HG03060 (cell line): ENCODE measurements around the gene NRXN3.

Source experiments
- ATAC-seq: cut with Tn5 transposase; IDR thresholded peaks from one replicate; pipeline ENCODE4 v1.9.1; 2021; ENCODE audit warnings: low read depth, moderate number of reproducible peaks; ENCODE audit not compliant: unreplicated experiment

Gene NRXN3

GRCh38 chr14:79534703-79535353 lies 1364.7 kb downstream of the NRXN3 start:
- ATAC-seq = no peak

- ATAC-seq = no peak
Measured at GRCh38 chr14:79540394-79540793, 1370.2 kb downstream of the NRXN3 start.

DNA sequence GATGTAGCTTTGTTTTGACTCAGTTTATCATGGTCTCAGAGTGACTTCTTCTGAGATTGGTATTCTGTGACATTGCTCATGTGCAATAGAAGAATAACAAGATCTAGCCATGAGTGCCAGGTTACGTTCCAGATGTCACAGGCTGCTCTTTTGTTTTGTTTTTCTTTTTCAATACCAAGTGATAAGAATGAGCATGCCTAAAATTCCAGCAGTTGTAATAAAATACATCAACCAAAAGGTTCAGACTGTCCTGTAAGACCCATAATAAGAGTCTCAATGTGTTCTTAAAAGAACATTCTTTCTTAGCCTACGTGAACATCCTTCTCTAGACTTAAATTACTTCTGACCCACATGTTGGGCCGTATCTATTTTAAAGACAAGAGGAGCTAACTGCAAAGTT lies 1371.9 kb downstream of the NRXN3 start:
- no peak for ATAC-seq

DNA sequence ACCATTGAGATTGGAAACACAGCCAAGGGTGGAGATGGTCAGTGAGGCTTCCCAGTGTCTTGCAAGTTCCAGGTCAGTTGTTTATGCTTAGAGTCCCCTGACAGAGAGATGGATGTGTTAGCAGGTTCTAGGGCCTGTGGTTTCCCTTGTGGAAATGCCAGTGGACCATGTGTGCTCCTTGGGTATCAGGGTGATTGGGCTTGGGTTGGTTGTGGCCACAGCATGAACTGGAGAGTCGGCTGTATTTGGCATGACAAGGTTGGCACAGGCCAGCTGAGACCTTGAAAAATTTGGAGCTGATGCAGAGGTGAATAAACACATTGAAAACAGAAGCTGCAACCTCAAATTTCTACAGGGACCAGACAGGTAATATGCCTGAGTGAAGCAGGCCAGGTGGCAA lies 1373.2 kb downstream of the NRXN3 start:
- no peak for ATAC-seq

DNA sequence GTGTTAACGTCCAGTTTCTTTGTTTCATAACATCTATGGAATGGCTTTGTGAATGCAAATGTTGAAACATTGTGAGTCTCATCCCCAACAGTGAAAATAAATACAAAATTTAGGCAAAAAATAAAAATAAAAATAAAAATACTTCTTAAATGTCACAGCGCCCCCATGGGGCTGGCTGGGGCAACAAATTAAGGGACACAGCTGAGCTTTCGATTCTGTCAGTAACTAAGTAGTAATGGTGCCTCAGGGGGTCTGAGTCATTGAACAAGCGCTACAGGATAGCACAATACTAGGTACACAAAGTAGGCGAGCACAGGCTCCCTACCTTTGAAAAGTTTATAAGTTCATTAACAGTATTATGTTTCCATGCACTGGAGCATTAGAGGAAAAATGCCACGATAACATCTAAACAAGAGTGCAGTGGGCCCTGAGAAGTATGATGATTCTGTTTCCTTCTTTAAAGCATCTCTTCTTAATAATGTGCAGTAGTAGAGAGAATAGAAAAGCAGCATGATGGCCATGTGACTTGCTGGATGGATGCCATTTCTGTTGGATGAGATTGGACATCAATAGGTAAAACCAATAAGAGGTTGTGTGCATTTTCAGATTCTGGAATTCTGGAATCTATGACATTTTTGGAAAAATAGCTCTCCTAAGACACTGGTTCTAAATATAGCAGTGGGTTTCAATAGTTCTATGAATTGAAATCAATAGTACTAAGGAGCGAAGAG lies 1374.0 kb downstream of the NRXN3 start:
- ATAC-seq = no peak

GRCh38 chr14:79544698-79545070 lies 1374.5 kb downstream of the NRXN3 start:
- no peak for ATAC-seq

DNA sequence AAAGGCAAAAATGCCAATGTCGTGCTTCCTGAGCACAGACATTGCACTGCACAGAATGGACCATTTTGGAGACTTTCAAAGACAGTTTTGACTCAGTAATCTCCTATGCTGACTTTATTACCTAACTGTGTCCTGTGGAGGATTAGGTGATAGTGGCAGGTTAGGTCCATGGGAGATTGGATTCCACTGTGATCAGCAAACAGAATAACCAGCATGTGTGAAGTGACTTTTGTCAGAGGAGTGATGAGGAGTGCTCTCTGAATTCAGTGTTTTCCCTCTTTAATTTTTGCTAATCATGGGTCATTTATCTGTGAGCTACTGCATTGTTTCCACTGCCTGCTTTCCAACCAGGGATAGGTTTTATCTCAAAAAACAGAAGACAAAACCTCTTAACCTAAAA lies 1378.7 kb downstream of the NRXN3 start:
- no peak for ATAC-seq

- ATAC-seq = no peak
Measured at GRCh38 chr14:79549515-79549914, 1379.3 kb downstream of the NRXN3 start.

DNA sequence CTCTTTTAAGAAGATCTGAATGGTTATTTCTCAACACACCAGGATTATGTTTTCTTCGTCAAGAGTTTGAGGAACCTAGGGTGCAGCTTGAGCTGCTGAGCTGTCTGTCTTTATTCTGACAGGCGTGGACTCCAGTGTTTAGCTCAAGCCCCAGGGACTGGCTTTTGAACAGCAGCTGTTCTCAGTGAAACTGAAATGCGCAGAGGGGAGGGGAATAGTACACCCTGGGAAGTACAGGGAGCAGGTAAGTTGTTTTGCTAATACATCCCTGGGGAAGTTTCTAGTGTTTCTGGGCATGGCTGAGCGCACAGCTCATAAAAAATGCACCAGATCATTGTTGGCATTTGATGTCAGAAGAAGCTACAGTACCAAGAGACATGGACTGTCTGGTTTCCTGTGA lies 1381.3 kb downstream of the NRXN3 start:
- ATAC-seq = no peak

DNA sequence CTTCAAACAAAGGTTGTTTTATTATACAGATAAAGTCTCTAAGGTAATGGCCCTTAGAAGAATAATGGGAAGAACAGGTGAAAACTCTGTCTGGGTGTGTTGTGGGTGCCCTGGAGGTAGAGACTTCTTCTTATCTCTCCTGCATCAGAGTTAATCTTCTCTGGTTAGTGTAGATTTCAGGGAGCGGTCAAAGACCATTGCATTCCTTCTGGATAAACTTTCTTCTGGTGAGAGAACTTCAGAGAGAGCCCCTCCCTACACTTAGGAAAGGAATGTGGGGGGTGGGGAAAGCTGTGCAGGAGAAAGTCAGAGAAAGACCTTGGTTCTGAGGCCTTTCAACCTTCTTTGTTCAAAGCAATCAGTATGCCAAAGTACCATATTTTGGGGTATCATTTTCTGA lies 1382.6 kb downstream of the NRXN3 start:
- no peak for ATAC-seq

- ATAC-seq = no peak
Measured at GRCh38 chr14:79554816-79555215, 1384.6 kb downstream of the NRXN3 start.

DNA sequence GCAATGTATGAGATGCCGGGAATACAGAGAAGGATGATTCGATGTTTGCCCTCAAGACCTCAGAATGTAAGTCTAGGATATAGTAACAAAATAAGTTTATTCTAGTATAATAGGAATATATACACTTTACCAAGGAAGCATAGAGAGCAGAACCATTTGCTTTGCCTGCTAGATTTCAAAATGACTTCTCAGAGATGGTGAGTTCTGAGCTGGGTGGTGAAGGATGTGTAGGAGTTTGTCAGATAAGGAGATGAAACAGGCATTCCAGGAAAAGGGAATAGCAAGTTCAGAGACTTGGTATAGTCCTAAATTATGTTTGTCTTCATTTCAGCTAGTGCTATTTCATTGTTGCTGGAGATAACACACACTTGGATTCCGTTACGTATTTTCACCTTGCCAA lies 1385.3 kb downstream of the NRXN3 start:
- no peak for ATAC-seq

DNA sequence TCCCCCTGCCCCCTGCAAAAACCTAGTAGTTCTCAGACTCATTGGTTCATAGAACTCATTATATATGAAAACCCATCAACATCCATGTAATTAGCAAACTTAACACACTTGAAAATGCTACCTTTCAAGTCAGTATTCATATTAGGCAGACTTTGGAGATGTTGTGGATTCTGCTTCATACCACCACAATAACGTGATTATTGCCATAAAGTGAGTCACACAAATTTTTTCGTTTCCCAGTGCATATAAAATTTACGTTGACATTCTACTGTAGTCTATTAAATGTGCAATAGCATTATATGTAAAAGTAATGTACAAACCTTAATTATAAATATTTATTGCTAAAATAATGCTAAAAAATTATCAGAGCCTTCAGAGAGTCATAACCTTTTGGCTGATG lies 1387.1 kb downstream of the NRXN3 start:
- ATAC-seq = no peak

GRCh38 chr14:79562185-79562584 lies 1392.0 kb downstream of the NRXN3 start:
- no peak for ATAC-seq

DNA sequence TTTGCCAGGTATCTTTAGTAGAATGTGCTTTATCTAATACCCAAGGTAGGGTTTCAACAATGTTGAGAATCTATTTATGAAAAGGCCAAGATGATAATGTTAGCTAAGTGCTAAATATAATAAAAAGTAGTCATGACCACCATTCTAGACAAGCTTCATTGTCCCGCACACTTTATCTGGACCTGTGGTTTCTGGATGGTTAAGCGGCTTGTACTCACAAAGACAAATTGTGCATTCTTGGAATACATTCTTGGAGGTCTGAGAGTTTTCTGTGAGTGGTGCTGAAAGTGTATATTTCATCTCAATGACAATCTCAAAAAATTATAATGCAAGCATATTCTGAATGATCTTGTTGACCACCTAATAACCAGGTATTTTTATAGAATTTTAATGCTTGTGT lies 1394.2 kb downstream of the NRXN3 start:
- ATAC-seq = no peak

DNA sequence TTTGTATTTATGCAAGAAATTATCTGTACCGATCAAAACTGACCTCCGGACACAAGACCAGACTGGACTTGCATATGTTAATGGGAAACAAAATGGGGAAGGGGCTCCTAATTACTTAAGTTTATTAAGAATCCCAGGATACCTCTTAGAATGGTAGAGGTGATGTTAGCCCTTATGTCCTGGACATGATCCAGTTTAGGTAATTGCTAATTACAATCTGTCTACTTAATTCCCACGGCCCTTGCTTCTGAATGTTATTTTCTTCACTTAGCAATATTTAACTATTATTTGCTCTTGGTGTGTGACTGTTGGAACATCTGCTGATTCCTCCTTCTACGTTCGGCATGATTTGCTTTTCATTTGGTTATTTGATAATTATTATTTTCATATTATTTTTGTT lies 1397.1 kb downstream of the NRXN3 start:
- ATAC-seq = no peak

- no peak for ATAC-seq
Measured at GRCh38 chr14:79568594-79568993, 1398.4 kb downstream of the NRXN3 start.

DNA sequence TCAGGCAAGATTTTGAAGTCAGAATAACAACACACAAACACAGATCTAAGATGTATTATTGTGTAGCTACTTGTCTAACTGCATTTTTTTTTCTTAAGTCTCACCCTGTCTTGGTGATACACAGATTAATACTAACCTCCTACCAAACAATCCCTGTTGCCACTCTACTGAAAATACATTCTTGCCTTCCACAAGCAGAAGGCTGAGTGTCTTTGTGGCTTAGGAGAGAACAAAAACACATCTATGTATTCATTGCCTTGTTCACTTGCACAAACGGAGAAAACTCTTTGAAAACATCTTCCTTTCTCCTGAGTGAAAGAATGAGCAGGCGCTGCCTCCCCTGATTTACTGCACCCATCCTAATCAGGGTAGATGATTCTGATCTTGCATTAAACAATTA lies 1398.9 kb downstream of the NRXN3 start:
- ATAC-seq = no peak

DNA sequence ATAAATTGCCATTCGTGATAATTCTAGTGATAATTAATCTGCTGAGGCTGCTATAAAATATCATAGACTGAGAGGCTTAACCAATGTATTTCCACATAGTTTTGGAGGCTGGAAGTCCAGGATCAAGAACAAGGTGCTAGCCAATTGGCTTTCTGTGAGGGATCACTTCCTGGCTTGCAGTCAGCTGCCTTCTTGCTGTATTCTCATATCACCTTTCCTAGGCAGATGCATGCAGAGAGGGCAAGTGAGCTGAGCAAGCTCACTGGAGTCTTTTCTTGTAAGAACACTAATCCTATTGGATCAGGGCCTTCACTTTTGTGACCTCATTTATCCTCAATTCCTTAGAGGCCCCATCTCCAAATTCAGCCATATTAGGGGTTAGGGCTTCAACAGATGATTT lies 1400.5 kb downstream of the NRXN3 start:
- no peak for ATAC-seq

- no peak for ATAC-seq
Measured at GRCh38 chr14:79571366-79571765, 1401.2 kb downstream of the NRXN3 start.

- ATAC-seq = no peak
Measured at GRCh38 chr14:79573486-79573885, 1403.3 kb downstream of the NRXN3 start.

GRCh38 chr14:79575032-79575431 lies 1404.9 kb downstream of the NRXN3 start:
- ATAC-seq = no peak
